Left ventricle myocardium superior (tissue), 1 donor: ENCODE results near the gene MRTFB. TPM values are rescaled to one million over a fixed set of nuclear protein-coding genes. Genes with fewer than 3 reads are reported as not detected.

Source experiments
- ATAC-seq: fragments of 200-7000 bp; cut with Tn5 transposase; one replicate; pipeline ENCODE4 v1.9.1; 2020; ENCODE audit warnings: mild to moderate bottlenecking, moderate library complexity
- DNase-seq: peaks from one replicate; pipeline ENCODE4 v3.0.0-alpha.2; 2020
- intact Hi-C: fragments of 100-400 bp; cut with micrococcal nuclease; formaldehyde crosslinking; loops from one replicate; pipeline ENCODE4 v1.11.0; 2022
- total RNA-seq: library from RNA; stranded (reverse); fragmentation: NEBNext Ultra II Directional; extraction: Animal tissue kit (Norgen Biotek cat#: 25700); gene quantifications from one replicate; pipeline ENCODE4 v1.2.1, GENCODE V29; 2021
- donor health status: DM: no; HTN: yes; CAD: no; lungs with severe emphysema.

The MRTFB gene
- total RNA-seq, 1 donor from 2014 or later: 26.2 TPM

DNA sequence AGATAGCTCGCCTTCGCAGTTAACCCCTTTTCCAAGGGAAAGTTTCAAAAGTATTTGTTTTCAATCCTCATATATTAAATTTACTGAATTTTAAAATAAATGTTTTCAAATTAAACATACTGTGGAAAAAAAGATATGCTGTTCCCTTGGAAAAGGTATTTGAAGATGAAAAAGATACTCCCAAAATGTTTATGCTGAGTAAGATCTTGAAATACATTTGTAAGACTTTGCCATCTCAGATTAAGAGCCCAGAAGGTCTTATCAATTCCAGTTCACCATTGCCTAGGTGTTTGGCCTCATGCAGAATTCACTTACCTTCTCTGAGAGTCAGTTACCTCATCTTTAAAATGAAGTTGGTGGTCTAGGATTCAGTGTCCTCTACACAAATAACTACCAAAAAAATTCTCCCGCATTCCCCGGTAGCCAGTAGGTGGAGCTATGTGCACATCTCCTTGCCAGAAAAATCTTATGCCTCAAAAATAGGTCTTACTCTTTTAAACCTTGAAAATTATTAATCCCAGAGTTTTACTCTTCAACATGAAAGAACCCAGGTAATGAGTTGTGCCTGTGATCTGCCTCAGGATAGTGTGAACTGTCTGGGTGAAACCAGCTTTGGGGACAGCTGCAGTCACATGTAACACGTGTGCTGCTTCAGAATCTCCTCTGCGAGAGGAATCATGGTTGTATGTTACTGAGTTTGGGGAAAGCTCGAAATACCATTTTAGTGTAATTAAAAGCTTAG is 178.3 kb downstream of the MRTFB start:
- DNase-seq (no peak), ATAC-seq (peak; percentile 23)
- intact Hi-C loops: loop anchor here (10.0 kb wide), 1 partner anchor 325 kb away; the partner anchor contains the start of gene ERCC4

- ATAC-seq: no peak
- intact Hi-C loops: no loop called here
These were observed 180.3 kb downstream of the MRTFB start for GRCh38 chr16:14251419-14251818.

GRCh38 chr16:14252860-14253259 is 181.7 kb downstream of the MRTFB start:
- intact Hi-C loops: no loop called here

More at GRCh38 chr16:14251419-14251818, 180.3 kb downstream of the MRTFB start:
- no peak for DNase-seq

DNA sequence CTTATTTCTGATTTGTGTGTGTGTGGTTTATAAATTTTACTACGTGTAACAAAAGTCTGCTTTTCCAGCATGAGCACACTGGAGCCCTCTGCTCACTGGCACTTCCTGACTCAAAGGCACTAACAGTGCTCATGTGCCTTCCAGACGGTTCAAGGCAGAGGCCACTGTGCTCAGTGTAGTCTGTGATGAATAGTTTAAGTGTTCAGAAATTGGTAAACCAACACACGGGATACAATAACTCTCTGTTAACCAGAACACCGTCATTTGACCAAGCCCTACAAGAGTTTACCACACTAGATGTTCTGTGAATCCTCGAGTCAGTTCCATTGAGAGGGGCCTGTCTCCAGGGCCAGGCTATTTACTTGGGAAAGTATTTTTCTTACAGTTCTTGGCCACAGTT is 191.9 kb downstream of the MRTFB start:
- DNase-seq: no peak
- intact Hi-C loops: no loop called here
- ATAC-seq: no peak

More at GRCh38 chr16:14252860-14253259, 181.7 kb downstream of the MRTFB start:
- ATAC-seq (no peak), DNase-seq (no peak)

- intact Hi-C loops: no loop called here
- no peak for DNase-seq
- ATAC-seq: no peak
These were observed 192.7 kb downstream of the MRTFB start for GRCh38 chr16:14263769-14264168.

DNA sequence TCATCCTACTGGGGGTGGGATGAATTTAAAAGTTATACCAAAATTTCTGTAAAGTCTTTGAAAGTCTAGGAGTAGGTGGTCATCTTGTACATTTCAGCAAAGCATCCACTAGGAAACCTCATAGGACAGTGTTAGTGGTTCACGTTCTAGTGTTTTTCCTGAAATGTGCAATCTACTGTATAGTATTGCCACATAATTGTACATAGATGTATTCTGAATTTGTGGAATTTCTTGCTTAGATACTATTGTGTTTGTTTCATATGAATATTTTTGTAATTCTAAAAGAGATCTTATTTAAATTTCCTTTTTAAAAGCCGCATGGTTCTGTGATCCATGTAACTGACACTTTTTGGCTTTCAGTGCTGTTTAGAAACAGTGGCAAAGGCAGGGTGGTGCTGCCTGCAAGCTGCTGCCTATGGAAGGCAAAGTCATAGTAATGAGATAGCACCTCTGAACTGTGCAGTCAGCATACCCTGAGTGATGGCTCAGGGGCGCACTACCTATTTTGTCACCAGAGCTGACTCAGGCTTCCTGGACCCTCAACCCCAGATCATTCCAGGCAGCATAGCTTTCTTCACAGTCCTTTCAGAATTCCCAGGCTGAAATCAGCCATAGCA is 193.3 kb downstream of the MRTFB start:
- intact Hi-C loops: no loop called here
- ATAC-seq (no peak), DNase-seq (no peak)

- DNase-seq (no peak), ATAC-seq (no peak)
- intact Hi-C loops: no loop called here
These were observed 197.0 kb downstream of the MRTFB start for GRCh38 chr16:14268073-14268472.

GRCh38 chr16:14275934-14276333 is 204.8 kb downstream of the MRTFB start:
- intact Hi-C loops: no loop called here
- ATAC-seq: no peak
- no peak for DNase-seq

DNA sequence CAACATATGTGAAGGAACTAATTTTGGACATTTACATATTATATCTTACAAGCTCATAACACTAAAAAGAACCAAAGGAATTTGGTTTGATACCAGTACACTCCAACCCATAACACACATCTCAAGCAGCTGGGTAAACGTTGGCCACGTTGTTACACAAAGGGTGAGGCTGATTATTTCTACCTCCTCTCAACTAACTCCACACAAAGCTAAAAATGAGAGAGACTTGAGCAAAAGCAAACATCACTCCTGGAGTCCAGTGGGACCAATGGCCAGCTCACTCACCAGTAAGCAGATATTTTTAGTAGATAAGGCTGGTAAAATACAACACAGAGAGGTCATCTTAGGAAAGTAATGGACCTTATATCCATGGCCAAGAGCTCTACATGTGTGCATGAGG is 207.6 kb downstream of the MRTFB start:
- no peak for DNase-seq
- ATAC-seq: no peak
- intact Hi-C loops: no loop called here

GRCh38 chr16:14280541-14280940 is 209.4 kb downstream of the MRTFB start:
- ATAC-seq: no peak
- intact Hi-C loops: no loop called here
- no peak for DNase-seq

- no peak for DNase-seq
- ATAC-seq: no peak
- intact Hi-C loops: no loop called here
These were observed 212.7 kb downstream of the MRTFB start for GRCh38 chr16:14283786-14284185.

DNA sequence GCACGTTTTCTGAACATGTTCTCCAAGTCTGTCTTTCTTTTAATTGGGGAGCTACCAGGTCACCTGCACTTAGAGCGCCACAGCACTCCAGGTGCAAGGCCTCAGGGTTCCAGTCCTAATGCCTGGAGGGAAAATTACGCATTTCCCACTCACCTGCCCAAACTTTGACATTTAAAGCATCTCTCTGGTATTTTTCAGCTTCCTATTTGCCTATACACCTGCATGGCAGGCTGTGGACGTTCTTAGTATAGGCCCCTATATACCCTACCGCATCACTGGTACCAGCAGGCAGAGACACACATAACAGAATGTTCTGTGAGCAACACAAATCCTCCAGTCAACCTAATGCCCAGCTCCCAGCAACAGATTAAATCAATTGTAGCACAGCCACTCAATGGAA is 213.3 kb downstream of the MRTFB start:
- ATAC-seq (no peak), DNase-seq (no peak)
- intact Hi-C loops: no loop called here

DNA sequence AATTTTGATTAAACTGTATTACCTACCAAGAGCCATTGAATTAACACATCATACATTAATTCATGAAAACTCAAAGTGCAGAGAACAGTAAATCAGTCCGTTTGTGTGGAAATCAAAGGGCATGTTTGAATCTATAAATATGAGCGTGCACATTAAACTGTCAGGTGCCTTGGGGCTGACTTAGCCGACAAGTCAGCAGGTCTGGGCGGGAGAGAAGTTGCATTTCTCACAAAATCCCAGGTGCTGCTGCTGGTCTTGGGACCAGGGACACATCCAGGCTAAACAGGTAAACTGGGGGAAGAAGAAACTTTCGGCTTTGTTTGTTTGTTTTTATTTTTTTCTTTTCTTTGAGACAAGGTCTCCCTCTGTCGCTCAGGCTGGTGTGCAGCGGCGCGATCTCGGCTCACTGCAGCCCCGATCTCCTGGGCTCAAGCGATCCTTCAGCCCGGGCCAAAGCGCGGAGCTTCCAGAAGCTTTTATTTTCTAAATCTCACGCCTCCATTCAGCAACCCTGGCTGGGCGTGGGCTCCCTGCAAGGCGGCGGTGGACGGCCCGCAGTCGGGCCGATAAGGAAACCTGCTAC is 213.9 kb downstream of the MRTFB start:
- intact Hi-C loops: no loop called here
- DNase-seq: peak; percentile 83
- ATAC-seq: peak; percentile 71

GRCh38 chr16:14285513-14286367 is 214.6 kb downstream of the MRTFB start:
- DNase-seq: peak; percentile 95
- intact Hi-C loops: no loop called here
- ATAC-seq: peak; percentile 94

GRCh38 chr16:14286368-14287230 is 215.5 kb downstream of the MRTFB start:
- ATAC-seq (peak; percentile 29), DNase-seq (no peak)
- intact Hi-C loops: no loop called here

DNA sequence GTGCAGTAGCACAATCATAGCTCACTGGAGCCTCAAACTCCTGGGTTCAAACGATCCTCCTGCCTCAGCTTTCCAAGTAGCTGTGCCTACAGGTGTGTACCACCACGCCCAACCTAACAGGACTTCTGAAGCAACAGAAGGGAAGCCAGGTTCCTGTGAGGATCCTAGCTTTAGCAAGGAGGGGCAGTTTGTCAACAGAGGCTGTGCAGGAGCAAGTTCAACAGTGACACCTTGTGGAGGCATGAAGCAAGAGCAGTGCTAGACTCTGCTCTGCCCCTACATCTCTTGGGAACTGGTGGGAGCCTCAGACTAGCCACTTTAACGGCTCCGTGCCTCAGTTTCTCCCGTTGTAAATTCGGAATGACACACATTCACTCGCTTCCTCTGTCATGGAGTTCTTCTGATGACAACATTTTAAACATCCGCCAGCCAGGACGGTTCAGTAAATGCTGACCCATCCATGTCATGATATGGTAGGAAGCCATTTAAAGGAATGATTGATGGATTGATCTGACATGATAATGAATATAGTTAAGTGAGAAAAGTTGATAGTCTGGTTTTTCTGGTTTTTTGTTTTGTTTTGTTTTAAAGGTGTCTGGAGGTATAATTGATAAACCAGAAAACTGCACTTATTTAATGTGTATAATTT is 218.7 kb downstream of the MRTFB start:
- ATAC-seq (no peak), DNase-seq (no peak)
- intact Hi-C loops: loop anchor here (10.0 kb wide), 1 partner anchor 235 kb away; no protein-coding TSS in a partner anchor

DNA sequence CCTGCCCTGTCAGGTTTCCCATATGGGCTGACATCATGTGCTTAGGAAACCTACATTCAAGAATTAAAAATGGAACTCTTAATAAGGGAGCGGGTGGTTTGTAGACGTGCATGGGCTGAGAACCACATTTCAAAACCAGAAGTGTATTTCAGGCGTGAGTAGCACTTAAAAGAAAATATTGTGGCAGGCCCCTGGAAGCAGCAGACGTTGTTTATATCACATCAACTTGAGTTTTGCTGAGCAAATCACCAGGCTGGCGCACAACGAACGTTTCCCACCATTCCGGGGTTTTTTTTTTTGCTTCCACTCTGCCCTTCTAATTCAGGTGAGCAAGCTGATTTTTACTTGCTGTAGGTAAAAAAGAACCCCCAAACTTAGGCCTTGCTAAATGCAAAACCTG is 220.2 kb downstream of the MRTFB start:
- intact Hi-C loops: loop anchor here (10.0 kb wide), 1 partner anchor 234 kb away; no protein-coding TSS in a partner anchor
- no peak for DNase-seq
- no peak for ATAC-seq
